Lung (tissue), 12 donors: ENCODE data around the gene CLDN17. TPM values are rescaled to one million over a fixed set of nuclear protein-coding genes. Genes with fewer than 3 reads are reported as not detected.
A peak's percentile ranks its signal among the peaks of the same experiment; 100 is the strongest.

Experiments
- ATAC-seq: fragments of 200-7000 bp; cut with Tn5 transposase; one replicate; pipeline ENCODE4 v1.9.1; 2020; ENCODE audit warnings: moderate number of reproducible peaks; ENCODE audit not compliant: insufficient read depth, low FRiP score
- DNase-seq, 3 donors: peaks; one replicate each; pipeline ENCODE4 v3.0.0-alpha.2; 2013 to 2017
- H3K27ac ChIP-seq, 2 donors: one replicate each; pipeline ENCODE4 v1.5.1; 2013; ENCODE audit warnings: mild to moderate bottlenecking in 2 of 2, moderate library complexity in 2 of 2, control low read depth in 1 of 2, inconsistent platforms in 1 of 2, low read depth in 1 of 2, low read length in 1 of 2
- H3K27me3 ChIP-seq, 3 donors: one replicate each; pipeline ENCODE4 v1.5.1; 2013; ENCODE audit warnings: low read length in 2 of 3; ENCODE audit not compliant: control insufficient read depth in 3 of 3, insufficient read depth in 3 of 3
- H3K36me3 ChIP-seq, 4 donors: one replicate each; pipeline ENCODE4 v1.5.1; 2013; ENCODE audit warnings: low read length in 4 of 4, mild to moderate bottlenecking in 1 of 4, moderate library complexity in 1 of 4; ENCODE audit not compliant: control insufficient read depth in 4 of 4, insufficient read depth in 4 of 4
- H3K4me1 ChIP-seq, 5 donors: one replicate each; pipeline ENCODE4 v1.5.1; 2013; ENCODE audit warnings: low read length in 5 of 5, mild to moderate bottlenecking in 2 of 5, moderate library complexity in 1 of 5; ENCODE audit not compliant: control insufficient read depth in 5 of 5, insufficient read depth in 5 of 5
- H3K4me3 ChIP-seq: one replicate; pipeline ENCODE4 v1.5.1; 2013; ENCODE audit warnings: mild to moderate bottlenecking, control low read depth, moderate library complexity
- H3K9ac ChIP-seq, 2 donors: one replicate each; pipeline ENCODE4 v1.5.1; 2013; ENCODE audit warnings: low read length in 2 of 2, control low read depth in 1 of 2; ENCODE audit not compliant: insufficient read depth in 1 of 2
- H3K9me3 ChIP-seq, 4 donors: one replicate each; pipeline ENCODE4 v1.5.1; 2013; ENCODE audit warnings: low read length in 3 of 4, mild to moderate bottlenecking in 1 of 4, moderate library complexity in 1 of 4; ENCODE audit not compliant: control insufficient read depth in 4 of 4, insufficient read depth in 3 of 4
- WGBS, 2 donors: extraction: QIAGEN DNeasy Blood & Tissue Kit; methylation state at CpG; one replicate each; pipeline ENCODE4 v1.1.7; 2013; 5-methylcytosine and 5-hydroxymethylcytosine counted together
- polyA plus RNA-seq, 2 donors: library from polyadenylated mRNA; stranded (reverse); fragments of 200-250 nt; gene quantifications; one replicate each; pipeline ENCODE4 v1.2.1, GENCODE V29; 2013
- total RNA-seq, 2 donors: library from RNA; depleted of rRNA in 1 of 2; stranded (reverse); fragments of >200 nt in 1 of 2; gene quantifications; one replicate each; pipeline ENCODE4 v1.2.1, GENCODE V29; 2014 to 2021
- TF ChIP-seq, protein P1 (sequence below): IDR thresholded peaks from 2 replicates; pipeline ENCODE4 v1.5.1; 2012; ENCODE audit warnings: mild to moderate bottlenecking; ENCODE audit errors: control extremely low read depth, extremely low read depth
- donor health status: control.
- donor health status: control.
- donor health status: Bipolar disorder and iron deficiency.
- donor health status: healthy.
- donor health status: DM: yes; HTN: yes; CAD: no.

CLDN17 gene
- total and polyA plus RNA-seq, 4 donors: not detected

DNA sequence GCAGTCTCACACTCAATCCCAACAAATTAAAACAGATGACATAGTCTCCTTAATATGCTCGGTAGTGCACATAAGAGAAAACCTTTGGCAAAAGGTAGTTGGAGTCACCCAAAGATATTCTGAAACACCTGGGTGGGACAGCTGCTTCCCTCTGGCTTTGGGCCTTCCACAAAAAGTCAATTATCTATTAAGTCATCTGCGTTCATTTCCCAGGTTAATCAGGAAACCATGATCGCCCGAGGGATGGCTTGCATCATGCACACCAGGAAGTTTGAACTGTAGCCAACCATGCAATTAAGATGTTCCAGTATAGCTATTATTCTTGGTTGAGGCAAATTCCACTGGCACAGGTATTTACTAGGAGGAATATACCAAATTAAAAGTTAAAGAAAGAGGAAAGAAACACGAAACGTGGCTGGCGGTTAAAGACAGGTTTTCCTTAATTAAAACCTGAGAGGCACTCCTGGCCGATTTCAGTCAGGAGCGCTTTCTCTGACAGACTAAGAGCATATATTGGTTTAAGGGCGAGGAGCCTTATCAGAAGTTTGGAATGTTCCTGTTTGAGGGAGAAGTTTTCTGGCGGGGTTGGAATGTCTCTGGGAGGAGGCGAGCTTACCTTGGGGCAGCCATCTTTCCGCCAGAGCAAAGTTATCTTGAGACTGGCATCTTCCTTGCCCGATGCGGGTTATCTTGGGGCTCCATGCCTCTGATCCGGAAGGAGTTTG is 19.9 kb downstream of the CLDN17 start:
- TF ChIP-seq, protein P1, sequence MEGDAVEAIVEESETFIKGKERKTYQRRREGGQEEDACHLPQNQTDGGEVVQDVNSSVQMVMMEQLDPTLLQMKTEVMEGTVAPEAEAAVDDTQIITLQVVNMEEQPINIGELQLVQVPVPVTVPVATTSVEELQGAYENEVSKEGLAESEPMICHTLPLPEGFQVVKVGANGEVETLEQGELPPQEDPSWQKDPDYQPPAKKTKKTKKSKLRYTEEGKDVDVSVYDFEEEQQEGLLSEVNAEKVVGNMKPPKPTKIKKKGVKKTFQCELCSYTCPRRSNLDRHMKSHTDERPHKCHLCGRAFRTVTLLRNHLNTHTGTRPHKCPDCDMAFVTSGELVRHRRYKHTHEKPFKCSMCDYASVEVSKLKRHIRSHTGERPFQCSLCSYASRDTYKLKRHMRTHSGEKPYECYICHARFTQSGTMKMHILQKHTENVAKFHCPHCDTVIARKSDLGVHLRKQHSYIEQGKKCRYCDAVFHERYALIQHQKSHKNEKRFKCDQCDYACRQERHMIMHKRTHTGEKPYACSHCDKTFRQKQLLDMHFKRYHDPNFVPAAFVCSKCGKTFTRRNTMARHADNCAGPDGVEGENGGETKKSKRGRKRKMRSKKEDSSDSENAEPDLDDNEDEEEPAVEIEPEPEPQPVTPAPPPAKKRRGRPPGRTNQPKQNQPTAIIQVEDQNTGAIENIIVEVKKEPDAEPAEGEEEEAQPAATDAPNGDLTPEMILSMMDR: no peak
- H3K4me1 ChIP-seq: no peaks in the 10 kb centered on the region
- ATAC-seq: no peak

DNA sequence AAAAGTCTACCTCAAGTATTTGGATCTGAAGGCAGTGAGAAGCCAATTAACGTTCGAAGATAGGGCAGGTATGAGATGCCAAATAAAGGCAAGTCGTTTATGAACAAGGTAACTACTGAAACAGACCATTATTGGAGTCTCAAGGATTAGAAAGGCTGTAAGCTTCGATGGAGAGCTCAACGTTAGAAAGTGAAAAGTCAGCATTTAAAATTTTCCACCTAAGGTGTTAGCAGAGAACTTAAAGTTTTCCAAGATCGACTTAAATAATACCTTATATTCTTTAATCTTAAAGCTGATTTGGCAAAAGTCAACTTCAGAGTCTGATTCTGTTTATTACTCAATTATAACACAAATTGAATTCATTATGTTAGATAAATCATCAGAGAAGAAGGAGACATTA is 28.1 kb downstream of the CLDN17 start:
- no peaks in the 10 kb centered on the region for H3K4me1 ChIP-seq
- no peak overlapping the region for H3K27ac ChIP-seq
- no peak overlapping the region for H3K9ac ChIP-seq
- ATAC-seq (no peak), DNase-seq (no peak)
- TF ChIP-seq, protein P1: no peak
- H3K4me3 ChIP-seq: no peak overlapping the region
- WGBS, 2 donors: 82 to 88% methylated on average over 6 of the region's 6 CpGs
- H3K36me3 ChIP-seq: no peaks in the 10 kb centered on the region
- no peaks in the 10 kb centered on the region for H3K9me3 ChIP-seq
- no peaks in the 10 kb centered on the region for H3K27me3 ChIP-seq

More for the DNA sequence above, 19.9 kb downstream of the CLDN17 start:
- Histone ChIP-seq H3K36me3 (no peaks in the 10 kb centered on the region), H3K27me3 (no peaks in the 10 kb centered on the region), H3K9me3 (no peaks in the 10 kb centered on the region), H3K4me3 (no peak overlapping the region), H3K27ac (no peak overlapping the region), H3K9ac (no peak overlapping the region)
- peak in 1 of 3 donors; percentile 16 for DNase-seq
- 78 to 85% methylated on average over 16 of the region's 16 CpGs for WGBS, 2 donors

DNA sequence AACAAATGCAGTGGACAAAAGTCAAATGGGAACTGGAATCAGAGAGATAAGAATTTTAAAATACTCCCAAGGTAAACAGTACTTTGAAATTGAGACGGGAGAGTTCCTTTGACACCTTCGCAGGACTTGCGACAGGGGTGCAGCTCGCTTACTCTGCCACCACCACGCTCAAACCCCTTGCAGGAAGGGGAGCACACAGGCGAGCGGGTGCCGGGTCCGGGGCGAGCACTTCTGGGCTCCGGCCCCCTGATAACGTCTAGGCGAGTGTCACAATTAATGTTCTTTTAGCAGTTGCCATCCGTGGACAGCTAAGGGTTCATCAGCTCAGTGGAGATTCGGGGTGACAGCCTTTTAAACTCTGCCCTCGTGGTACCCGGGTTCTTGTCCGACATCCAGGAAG is 37.4 kb downstream of the CLDN17 start:
- Histone ChIP-seq H3K4me3 (no peak overlapping the region), H3K4me1 (no peaks in the 10 kb centered on the region), H3K27ac (no peak overlapping the region), H3K36me3 (no peaks in the 10 kb centered on the region), H3K9ac (no peak overlapping the region), H3K9me3 (peaks cover 0 to 2% (median 0%) of the 10 kb centered on the region in 4 donors), H3K27me3 (no peaks in the 10 kb centered on the region)
- DNase-seq: no peak
- TF ChIP-seq, protein P1: no peak
- ATAC-seq: no peak
- 92 to 96% methylated on average over 18 of the region's 18 CpGs for whole genome bisulfite sequencing, 2 donors

DNA sequence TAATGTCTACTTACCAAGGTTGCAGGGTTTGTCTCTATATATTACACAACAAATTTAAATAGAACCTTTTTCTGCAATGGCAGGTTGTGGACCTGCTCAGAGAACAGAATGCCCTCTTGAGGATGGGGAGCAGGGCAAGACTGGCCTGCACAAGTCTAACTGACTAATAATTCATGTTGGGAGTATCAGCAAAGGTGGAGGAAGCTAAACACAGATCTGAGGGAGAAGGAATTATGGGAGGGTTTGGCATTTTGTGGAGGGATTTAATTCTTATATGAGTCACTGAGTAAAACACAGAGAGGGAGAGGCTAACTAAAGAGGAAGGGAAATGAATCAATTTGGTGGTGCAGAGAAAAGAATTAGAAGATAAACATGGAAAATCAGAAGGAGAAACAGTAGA is 40.0 kb downstream of the CLDN17 start:
- TF ChIP-seq, protein P1: no peak

More for the DNA sequence above, 40.0 kb downstream of the CLDN17 start:
- no peak for DNase-seq
- Histone ChIP-seq H3K27ac (no peak overlapping the region), H3K9ac (no peak overlapping the region), H3K4me3 (no peak overlapping the region), H3K27me3 (no peaks in the 10 kb centered on the region), H3K9me3 (no peaks in the 10 kb centered on the region), H3K4me1 (no peaks in the 10 kb centered on the region), H3K36me3 (no peaks in the 10 kb centered on the region)
- ATAC-seq: no peak
